Right lobe of liver (tissue), 4 donors: ENCODE measurements around the gene BAG1.

ENCODE experiments used
- POLR2A ChIP-seq: fragments of 450-650 bp; IDR thresholded peaks from one replicate; pipeline ENCODE4 v1.6.1; 2017; ENCODE audit warnings: antibody characterized with exemption, mild to moderate bottlenecking
- TF ChIP-seq, protein P1 (sequence below), 4 donors: fragments of 200-600 bp in 3 of 4; fragments of 450-650 bp in 1 of 4; IDR thresholded peaks; one replicate each; pipeline versions ENCODE4 v1.5.1 to v1.8.0; 2016 to 2022; ENCODE audit warnings: antibody characterized with exemption in 4 of 4, mild to moderate bottlenecking in 2 of 4
- donor health status: DM: no; HTN: no; CAD: no.
- donor health status: DM: no; HTN: no; CAD: no.
- donor health status: DM: no; HTN: yes; CAD: no.

DNA sequence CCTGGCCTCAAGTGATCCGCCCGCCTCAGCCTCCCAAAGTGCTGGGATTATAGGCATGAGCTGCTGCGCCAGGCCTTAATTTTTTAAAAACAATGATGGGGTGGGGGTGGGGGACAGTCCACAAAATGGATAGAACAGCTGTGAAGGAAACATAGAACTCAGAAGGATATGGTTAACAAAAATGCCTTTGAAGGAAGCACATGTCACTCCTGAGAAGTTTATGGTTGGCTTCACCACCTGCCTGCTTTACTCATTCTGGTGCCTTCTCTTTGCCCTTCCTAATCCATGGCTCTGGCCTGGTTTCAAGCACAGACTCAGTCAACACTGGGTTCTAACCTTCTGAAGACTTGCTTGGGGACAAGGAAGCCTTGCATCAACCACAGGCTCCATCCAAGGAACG is 10.3 kb downstream of the BAG1 start:
- TF ChIP-seq, protein P1, sequence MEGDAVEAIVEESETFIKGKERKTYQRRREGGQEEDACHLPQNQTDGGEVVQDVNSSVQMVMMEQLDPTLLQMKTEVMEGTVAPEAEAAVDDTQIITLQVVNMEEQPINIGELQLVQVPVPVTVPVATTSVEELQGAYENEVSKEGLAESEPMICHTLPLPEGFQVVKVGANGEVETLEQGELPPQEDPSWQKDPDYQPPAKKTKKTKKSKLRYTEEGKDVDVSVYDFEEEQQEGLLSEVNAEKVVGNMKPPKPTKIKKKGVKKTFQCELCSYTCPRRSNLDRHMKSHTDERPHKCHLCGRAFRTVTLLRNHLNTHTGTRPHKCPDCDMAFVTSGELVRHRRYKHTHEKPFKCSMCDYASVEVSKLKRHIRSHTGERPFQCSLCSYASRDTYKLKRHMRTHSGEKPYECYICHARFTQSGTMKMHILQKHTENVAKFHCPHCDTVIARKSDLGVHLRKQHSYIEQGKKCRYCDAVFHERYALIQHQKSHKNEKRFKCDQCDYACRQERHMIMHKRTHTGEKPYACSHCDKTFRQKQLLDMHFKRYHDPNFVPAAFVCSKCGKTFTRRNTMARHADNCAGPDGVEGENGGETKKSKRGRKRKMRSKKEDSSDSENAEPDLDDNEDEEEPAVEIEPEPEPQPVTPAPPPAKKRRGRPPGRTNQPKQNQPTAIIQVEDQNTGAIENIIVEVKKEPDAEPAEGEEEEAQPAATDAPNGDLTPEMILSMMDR (IDR thresholded peaks at IDR 0.05), result no peak
- no peak for TF ChIP-seq POLR2A
